ENCODE data around the gene FLOT1. TPM values are rescaled to one million over a fixed set of nuclear protein-coding genes. Genes with fewer than 3 reads are reported as not detected.

FLOT1 gene
- 200 and 254 TPM in 2 replicates for total RNA-seq (2014; rRNA removed; shearing (Covaris generic))

GRCh38 chr6:30742316-30743098 is at the start of gene FLOT1:
TSS of gene FLOT1 (minus strand) at chr6:30742687. CDS start at chr6:30742189, 498 bp downstream.
- Histone ChIP-seq H3K4me3 (peak within 1 kb of the TSS; percentile 62), H3K9me3 (replicated peaks) (no peaks in the 10 kb centered on the region), H3K4me1 (replicated peaks) (peaks cover 56% of the 10 kb centered on the region), H3K27ac (peak within 1 kb of the TSS; percentile 61), H3K27me3 (replicated peaks) (no peaks in the 10 kb centered on the region), H3K36me3 (peaks cover 63% of the 10 kb centered on the region)
- DNase-seq (ENCODE audit: low read depth in 1 of 2, low spot score in 2 of 2) = peak; percentile 97 to 99

- Histone ChIP-seq H3K27ac (no peak overlapping the region), H3K36me3 (no peaks in the 10 kb centered on the region), H3K27me3 (replicated peaks) (no peaks in the 10 kb centered on the region), H3K9me3 (replicated peaks) (no peaks in the 10 kb centered on the region), H3K4me3 (no peak overlapping the region), H3K4me1 (replicated peaks) (peaks cover 50% of the 10 kb centered on the region)
- no peak for DNase-seq (ENCODE audit: low read depth in 1 of 2, low spot score in 2 of 2)
Measured at GRCh38 chr6:30790724-30791383, 48.4 kb upstream of the FLOT1 start.

GRCh38 chr6:30789606-30790005 is 47.1 kb upstream of the FLOT1 start:
- no peaks in the 10 kb centered on the region for H3K27me3 ChIP-seq (replicated peaks)
- DNase-seq (ENCODE audit: low read depth in 1 of 2, low spot score in 2 of 2) = no peak
- H3K9me3 ChIP-seq (replicated peaks) = no peaks in the 10 kb centered on the region
- H3K27ac ChIP-seq = no peak overlapping the region
- H3K4me3 ChIP-seq = no peak overlapping the region
- no peaks in the 10 kb centered on the region for H3K36me3 ChIP-seq
- H3K4me1 ChIP-seq (replicated peaks) = peaks cover 53% of the 10 kb centered on the region

GRCh38 chr6:30787954-30788353 is 45.5 kb upstream of the FLOT1 start:
- Histone ChIP-seq H3K4me3 (no peak overlapping the region), H3K4me1 (replicated peaks) (peaks cover 42% of the 10 kb centered on the region), H3K27ac (no peak overlapping the region), H3K36me3 (no peaks in the 10 kb centered on the region), H3K9me3 (replicated peaks) (no peaks in the 10 kb centered on the region), H3K27me3 (replicated peaks) (no peaks in the 10 kb centered on the region)
- DNase-seq (ENCODE audit: low read depth in 1 of 2, low spot score in 2 of 2) = no peak

- DNase-seq (ENCODE audit: low read depth in 1 of 2, low spot score in 2 of 2) = peak; percentile 55 to 80
- H3K4me1 ChIP-seq (replicated peaks) = peaks cover 72% of the 10 kb centered on the region
- no peak overlapping the region for H3K4me3 ChIP-seq
- H3K27ac ChIP-seq = peak overlapping the region; percentile 95
- H3K9me3 ChIP-seq (replicated peaks) = no peaks in the 10 kb centered on the region
- H3K36me3 ChIP-seq = no peaks in the 10 kb centered on the region
- no peaks in the 10 kb centered on the region for H3K27me3 ChIP-seq (replicated peaks)
Measured at GRCh38 chr6:30782425-30783014, 40.0 kb upstream of the FLOT1 start.

GRCh38 chr6:30781743-30782424 is 39.4 kb upstream of the FLOT1 start:
- Histone ChIP-seq H3K27me3 (replicated peaks) (no peaks in the 10 kb centered on the region), H3K27ac (peak overlapping the region; percentile 95), H3K9me3 (replicated peaks) (no peaks in the 10 kb centered on the region), H3K36me3 (no peaks in the 10 kb centered on the region), H3K4me1 (replicated peaks) (peaks cover 66% of the 10 kb centered on the region), H3K4me3 (0 out of 2 replicates have a peak overlapping the region, but pooled peaks have one; percentile 0)
- DNase-seq (ENCODE audit: low read depth in 1 of 2, low spot score in 2 of 2) = peak; percentile 97 to 99

GRCh38 chr6:30781395-30781742 is 38.9 kb upstream of the FLOT1 start:
- Histone ChIP-seq H3K36me3 (no peaks in the 10 kb centered on the region), H3K27ac (peak overlapping the region; percentile 95), H3K27me3 (replicated peaks) (no peaks in the 10 kb centered on the region), H3K9me3 (replicated peaks) (no peaks in the 10 kb centered on the region), H3K4me1 (replicated peaks) (peaks cover 62% of the 10 kb centered on the region), H3K4me3 (0 out of 2 replicates have a peak overlapping the region, but pooled peaks have one; percentile 0)
- DNase-seq (ENCODE audit: low read depth in 1 of 2, low spot score in 2 of 2) = no peak

GRCh38 chr6:30780642-30780920 is 38.1 kb upstream of the FLOT1 start:
- Histone ChIP-seq H3K4me3 (no peak overlapping the region), H3K4me1 (replicated peaks) (peaks cover 54% of the 10 kb centered on the region), H3K9me3 (replicated peaks) (no peaks in the 10 kb centered on the region), H3K27me3 (replicated peaks) (no peaks in the 10 kb centered on the region), H3K27ac (no peak overlapping the region), H3K36me3 (no peaks in the 10 kb centered on the region)
- no peak for DNase-seq (ENCODE audit: low read depth in 1 of 2, low spot score in 2 of 2)

- H3K4me1 ChIP-seq (replicated peaks) = peaks cover 48% of the 10 kb centered on the region
- peak overlapping the region; percentile 35; the same call in 1 of the 2 replicates for H3K27ac ChIP-seq
- no peaks in the 10 kb centered on the region for H3K27me3 ChIP-seq (replicated peaks)
- H3K36me3 ChIP-seq = no peaks in the 10 kb centered on the region
- no peaks in the 10 kb centered on the region for H3K9me3 ChIP-seq (replicated peaks)
- H3K4me3 ChIP-seq = no peak overlapping the region
- DNase-seq (ENCODE audit: low read depth in 1 of 2, low spot score in 2 of 2) = no peak
Measured at GRCh38 chr6:30779850-30780641, 37.6 kb upstream of the FLOT1 start.

GRCh38 chr6:30778001-30778635 is 35.6 kb upstream of the FLOT1 start:
- Histone ChIP-seq H3K4me3 (no peak overlapping the region), H3K9me3 (replicated peaks) (no peaks in the 10 kb centered on the region), H3K36me3 (no peaks in the 10 kb centered on the region), H3K27me3 (replicated peaks) (no peaks in the 10 kb centered on the region), H3K4me1 (replicated peaks) (peaks cover 43% of the 10 kb centered on the region), H3K27ac (no peak overlapping the region)
- DNase-seq (ENCODE audit: low read depth in 1 of 2, low spot score in 2 of 2) = no peak

GRCh38 chr6:30777155-30777485 is 34.6 kb upstream of the FLOT1 start:
- Histone ChIP-seq H3K9me3 (replicated peaks) (no peaks in the 10 kb centered on the region), H3K4me3 (no peak overlapping the region), H3K4me1 (replicated peaks) (peaks cover 33% of the 10 kb centered on the region), H3K36me3 (no peaks in the 10 kb centered on the region), H3K27ac (no peak overlapping the region), H3K27me3 (replicated peaks) (no peaks in the 10 kb centered on the region)
- DNase-seq (ENCODE audit: low read depth in 1 of 2, low spot score in 2 of 2) = no peak

GRCh38 chr6:30776390-30777154 is 34.1 kb upstream of the FLOT1 start:
- no peaks in the 10 kb centered on the region for H3K27me3 ChIP-seq (replicated peaks)
- peaks cover 28% of the 10 kb centered on the region for H3K4me1 ChIP-seq (replicated peaks)
- DNase-seq (ENCODE audit: low read depth in 1 of 2, low spot score in 2 of 2) = no peak
- H3K27ac ChIP-seq = no peak overlapping the region
- no peak overlapping the region for H3K4me3 ChIP-seq
- no peaks in the 10 kb centered on the region for H3K36me3 ChIP-seq
- H3K9me3 ChIP-seq (replicated peaks) = no peaks in the 10 kb centered on the region

All from SJSA1 (cell line).